ENCODE results near the gene SCARF2. TPM values are rescaled to one million over a fixed set of nuclear protein-coding genes. Genes with fewer than 3 reads are reported as not detected.

The SCARF2 gene
- total RNA-seq, 2 donors from 2014 or later: 18.6 to 26.7 TPM

GRCh38 chr22:20442485-20443284 is 5.1 kb upstream of the SCARF2 start:
- peak; percentile 50 for DNase-seq (ENCODE audit: low spot score)
- intact Hi-C loops (cut with DNase I): no loop called here

GRCh38 chr22:20441631-20442484 is 4.2 kb upstream of the SCARF2 start:
- DNase-seq (ENCODE audit: low spot score): peak; percentile 83
- intact Hi-C loops (cut with DNase I): no loop called here

- peak; percentile 64 for DNase-seq (ENCODE audit: low spot score)
- intact Hi-C loops (cut with DNase I): no loop called here
Observed at GRCh38 chr22:20440637-20441591, 3.3 kb upstream of the SCARF2 start.

GRCh38 chr22:20439928-20440575 is 2.4 kb upstream of the SCARF2 start:
- peak; percentile 64 for DNase-seq (ENCODE audit: low spot score)
- intact Hi-C loops (cut with DNase I): no loop called here

GRCh38 chr22:20439556-20439927 is 1.9 kb upstream of the SCARF2 start:
- peak; percentile 42 for DNase-seq (ENCODE audit: low spot score)
- intact Hi-C loops (cut with DNase I): no loop called here

- peak; percentile 82 for DNase-seq (ENCODE audit: low spot score)
- intact Hi-C loops (cut with DNase I): no loop called here
Observed at GRCh38 chr22:20438678-20439492, 1.3 kb upstream of the SCARF2 start.

GRCh38 chr22:20438427-20438677 is 727 bp upstream of the SCARF2 start:
- intact Hi-C loops (cut with DNase I): no loop called here

GRCh38 chr22:20436768-20437612 is 635 bp downstream of the SCARF2 start:
- intact Hi-C loops (cut with DNase I): no loop called here
- DNase-seq (ENCODE audit: low spot score): peak; percentile 83

More at GRCh38 chr22:20438427-20438677, 727 bp upstream of the SCARF2 start:
- DNase-seq (ENCODE audit: low spot score): no peak

GRCh38 chr22:20436307-20436767 is 1.3 kb downstream of the SCARF2 start:
- peak; percentile 79 for DNase-seq (ENCODE audit: low spot score)
- intact Hi-C loops (cut with DNase I): no loop called here

- intact Hi-C loops (cut with DNase I): no loop called here
- DNase-seq (ENCODE audit: low spot score): peak; percentile 58
Observed at GRCh38 chr22:20435436-20436306, 2.0 kb downstream of the SCARF2 start.

- DNase-seq (ENCODE audit: low spot score): no peak
Observed at GRCh38 chr22:20434773-20435172, 2.9 kb downstream of the SCARF2 start.

GRCh38 chr22:20434264-20434751 is 3.3 kb downstream of the SCARF2 start:
- DNase-seq (ENCODE audit: low spot score): peak; percentile 56
- intact Hi-C loops (cut with DNase I): no loop called here

More at GRCh38 chr22:20434773-20435172, 2.9 kb downstream of the SCARF2 start:
- intact Hi-C loops (cut with DNase I): no loop called here

GRCh38 chr22:20433686-20434241 is 3.9 kb downstream of the SCARF2 start:
- intact Hi-C loops (cut with DNase I): no loop called here
- DNase-seq (ENCODE audit: low spot score): peak; percentile 14

GRCh38 chr22:20433191-20433590 is 4.4 kb downstream of the SCARF2 start:
- intact Hi-C loops (cut with DNase I): no loop called here
- peak; percentile 70 for DNase-seq (ENCODE audit: low spot score)

- intact Hi-C loops (cut with DNase I): no loop called here
- peak; percentile 48 for DNase-seq (ENCODE audit: low spot score)
Observed at GRCh38 chr22:20432244-20432686, 5.4 kb downstream of the SCARF2 start.
